PFSK-1 (cell line): ENCODE results near the gene SYNCRIP.

ENCODE experiments used
- FOXP2 ChIP-seq: optimal IDR thresholded peaks from 2 replicates; pipeline ENCODE3; 2011; ENCODE audit warnings: borderline replicate concordance, control low read depth, inconsistent platforms; ENCODE audit not compliant: insufficient read depth; ENCODE audit errors: extremely low read length, extremely low read depth
- POLR2AphosphoS5 ChIP-seq: IDR thresholded peaks from 2 replicates; pipeline ENCODE4 v1.6.1; 2012; ENCODE audit warnings: low read depth, mild to moderate bottlenecking, control low read depth, low read length, moderate library complexity
- REST ChIP-seq, 2 experiments: IDR thresholded peaks; 2 replicates each; pipeline versions ENCODE4 v1.6.1 to v1.8.0; 2011 to 2012; ENCODE audit warnings: low read depth in 2 of 2, low read length in 2 of 2, control low read depth in 1 of 2, inconsistent platforms in 1 of 2, mild to moderate bottlenecking in 1 of 2, moderate library complexity in 1 of 2; ENCODE audit not compliant: insufficient read depth in 1 of 2
- SIN3A ChIP-seq: IDR thresholded peaks from 2 replicates; pipeline ENCODE4 v1.6.1; 2012; ENCODE audit warnings: mild to moderate bottlenecking, low read length, moderate library complexity, borderline replicate concordance; ENCODE audit not compliant: insufficient read depth
- TAF1 ChIP-seq: IDR thresholded peaks from 2 replicates; pipeline ENCODE4 v1.6.1; 2012; ENCODE audit warnings: low read length, control low read depth, borderline replicate concordance; ENCODE audit not compliant: insufficient read depth

The SYNCRIP gene

GRCh38 chr6:85612690-85613474, 29.8 kb downstream of the SYNCRIP start:
- TF ChIP-seq SIN3A (no peak), POLR2AphosphoS5 (peak; percentile 74)

GRCh38 chr6:85610182-85610895, 32.3 kb downstream of the SYNCRIP start:
- TF ChIP-seq FOXP2 = no peak
- TF ChIP-seq SIN3A = no peak
- TF ChIP-seq REST (IDR thresholded peaks at IDR 0.05; ENCODE audit: insufficient read depth in 1 of 2, low read depth in 2 of 2, low read length in 2 of 2) = no peak
- no peak for TF ChIP-seq TAF1
- TF ChIP-seq POLR2AphosphoS5 = no peak

GRCh38 chr6:85602100-85602499, 40.6 kb downstream of the SYNCRIP start:
- TF ChIP-seq SIN3A (no peak), TAF1 (no peak), POLR2AphosphoS5 (no peak), FOXP2 (no peak), REST (IDR thresholded peaks at IDR 0.05; ENCODE audit: insufficient read depth in 1 of 2, low read depth in 2 of 2, low read length in 2 of 2) (no peak)

DNA sequence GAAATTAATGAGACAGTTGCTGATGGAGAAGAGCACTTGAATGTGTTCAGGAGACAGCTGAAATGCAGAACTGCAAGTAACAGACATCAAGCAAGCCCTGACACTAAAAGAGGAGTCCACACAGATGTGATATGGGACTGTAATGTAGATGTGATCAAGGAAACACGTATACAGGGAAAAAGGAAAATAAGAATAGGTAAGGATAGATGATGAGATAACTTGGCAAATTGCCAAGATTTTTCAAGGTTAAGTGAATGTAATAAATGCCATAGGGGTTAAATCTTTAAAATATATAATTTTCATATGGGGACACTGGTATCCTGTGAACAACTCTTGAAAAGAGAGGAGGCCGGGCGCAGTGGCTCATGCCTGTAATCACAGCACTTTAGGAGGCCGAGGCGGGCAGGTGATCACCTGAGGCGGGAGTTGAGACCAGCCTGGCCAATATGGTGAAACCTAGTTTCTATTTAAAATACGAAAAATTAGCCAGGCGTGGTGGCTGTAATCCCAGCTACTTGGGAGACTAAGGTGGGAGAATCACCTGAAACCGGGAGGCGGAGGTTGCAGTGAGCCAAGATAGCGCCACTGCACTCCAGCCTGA, 41.9 kb downstream of the SYNCRIP start:
- TF ChIP-seq FOXP2 (no peak), POLR2AphosphoS5 (peak; percentile 35; the same call in 1 of the 2 replicates), TAF1 (no peak)

DNA sequence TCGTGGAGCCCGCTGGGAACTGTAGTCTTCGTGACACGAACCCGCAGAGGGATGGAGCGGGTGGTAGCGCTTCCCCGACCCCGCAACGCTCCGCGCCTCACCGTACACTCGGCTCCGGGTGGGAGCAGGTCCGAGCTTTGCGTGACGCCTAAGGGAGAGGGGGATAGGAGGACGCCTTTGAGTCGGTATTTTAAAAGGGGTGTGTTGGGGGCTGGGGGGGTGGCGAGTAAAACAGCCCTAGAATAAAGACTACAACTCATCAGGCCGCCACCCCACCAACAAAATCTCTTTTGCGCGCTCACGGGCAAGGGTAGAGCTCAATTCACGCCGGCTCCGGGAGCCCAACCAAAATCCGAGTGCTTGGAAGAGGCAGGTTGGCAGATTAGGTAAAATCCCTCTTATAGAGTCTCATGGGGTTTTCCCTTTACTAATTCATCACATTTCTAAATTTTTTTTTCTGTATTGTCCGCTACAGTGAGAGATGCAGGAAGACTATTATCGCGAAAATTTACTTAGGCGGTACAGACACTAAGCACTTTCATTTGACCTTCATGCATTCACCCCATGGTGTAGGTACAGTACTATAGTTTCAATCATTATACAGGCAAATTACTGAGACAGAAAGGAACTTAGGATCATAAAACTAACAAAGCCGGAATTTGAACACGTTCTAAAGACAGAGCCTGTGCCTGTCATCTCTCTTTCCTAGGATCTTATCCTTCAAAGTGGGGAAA, 48.3 kb downstream of the SYNCRIP start:
- TF ChIP-seq SIN3A (peak; percentile 55; the same call in 1 of the 2 replicates), REST (IDR thresholded peaks at IDR 0.05; ENCODE audit: insufficient read depth in 1 of 2, low read depth in 2 of 2, low read length in 2 of 2) (peak in 1 of 2 experiments; percentile 17; a peak in 1 of 4 replicates), POLR2AphosphoS5 (no peak), TAF1 (no peak), FOXP2 (no peak)
